Dendritic cell treated with granulocyte-macrophage colony-stimulating factor and Interleukin-4, amounts not matched to agents 40 ng/mL and 50 ng/mL, for 4 days (primary cell): ENCODE measurements around the gene LHB.
A peak's percentile ranks its signal among the peaks of the same experiment; 100 is the strongest.

Source experiments
- H3K27ac Mint-ChIP-seq: one replicate; pipeline ENCODE4 v1.8.0; 2022; ENCODE audit warnings: mild to moderate bottlenecking, mixed read lengths
- H3K27me3 Mint-ChIP-seq: one replicate; pipeline ENCODE4 v1.8.0; 2022; ENCODE audit warnings: mild to moderate bottlenecking, mixed read lengths
- H3K36me3 Mint-ChIP-seq: one replicate; pipeline ENCODE4 v1.8.0; 2022; ENCODE audit warnings: low read depth, mixed read lengths
- H3K4me1 Mint-ChIP-seq: one replicate; pipeline ENCODE4 v1.8.0; 2022; ENCODE audit warnings: low read depth, mixed read lengths
- H3K4me3 Mint-ChIP-seq: one replicate; pipeline ENCODE4 v1.8.0; 2022; ENCODE audit warnings: mild to moderate bottlenecking, moderate library complexity, mixed read lengths
- H3K9me3 Mint-ChIP-seq: one replicate; pipeline ENCODE4 v1.8.0; 2022; ENCODE audit warnings: mixed read lengths
- intact Hi-C: fragments of 100-400 bp; cut with micrococcal nuclease; formaldehyde crosslinking; loops from one replicate; pipeline ENCODE4 v1.15.0; 2022

Gene LHB

GRCh38 chr19:48968179-48968661 lies 48.7 kb downstream of the LHB start:
- H3K27ac Mint-ChIP-seq: peak overlapping the region; percentile 98
- no peaks in the 10 kb centered on the region for H3K9me3 Mint-ChIP-seq
- intact Hi-C loops: loop anchor here (5.0 kb wide), 1 partner anchor 321 kb away; the partner anchor contains the start of gene CA11
- no peaks in the 10 kb centered on the region for H3K27me3 Mint-ChIP-seq
- peaks cover 90% of the 10 kb centered on the region for H3K36me3 Mint-ChIP-seq
- H3K4me1 Mint-ChIP-seq: peaks cover 56% of the 10 kb centered on the region
- H3K4me3 Mint-ChIP-seq: peak overlapping the region; percentile 100

- peak overlapping the region; percentile 100 for H3K4me3 Mint-ChIP-seq
- H3K36me3 Mint-ChIP-seq: peaks cover 90% of the 10 kb centered on the region
- H3K27me3 Mint-ChIP-seq: no peaks in the 10 kb centered on the region
- intact Hi-C loops: loop anchor here (1.0 to 5.0 kb wide), 3 partner anchors 67 to 320 kb away; partner anchors contain the start of genes CA11, NUCB1 and PPP1R15A
- no peaks in the 10 kb centered on the region for H3K9me3 Mint-ChIP-seq
- H3K4me1 Mint-ChIP-seq: peaks cover 62% of the 10 kb centered on the region
- peak overlapping the region; percentile 98 for H3K27ac Mint-ChIP-seq
Measured at GRCh38 chr19:48967346-48968178, 49.3 kb downstream of the LHB start.

GRCh38 chr19:48966541-48967345 lies 50.1 kb downstream of the LHB start:
- no peaks in the 10 kb centered on the region for H3K9me3 Mint-ChIP-seq
- H3K27ac Mint-ChIP-seq: peak overlapping the region; percentile 98
- H3K4me3 Mint-ChIP-seq: peak overlapping the region; percentile 100
- H3K36me3 Mint-ChIP-seq: peaks cover 94% of the 10 kb centered on the region
- intact Hi-C loops: loop anchor here (1.0 to 5.0 kb wide), 3 partner anchors 66 to 319 kb away; partner anchors contain the start of genes CA11, NUCB1 and PPP1R15A
- H3K27me3 Mint-ChIP-seq: no peaks in the 10 kb centered on the region
- peaks cover 71% of the 10 kb centered on the region for H3K4me1 Mint-ChIP-seq
